GM23338 (cell line): ENCODE data around the gene F13A1. TPM values are rescaled to one million over a fixed set of nuclear protein-coding genes. Genes with fewer than 3 reads are reported as not detected.

ENCODE experiments used
- ATAC-seq: fragments of 200-7000 bp; cut with Tn5 transposase; 3 replicates; pipeline ENCODE4 v1.9.1; 2020
- DNase-seq: peaks from one replicate; pipeline ENCODE4 v3.0.0-alpha.2; 2015; ENCODE audit warnings: low spot score
- H2AFZ ChIP-seq: fragments of 200-600 bp; sonication (generic); 2 replicates; pipeline ENCODE4 v1.8.0; 2016; ENCODE audit warnings: antibody characterized with exemption, mild to moderate bottlenecking, moderate library complexity
- H3F3A ChIP-seq: fragments of 200-600 bp; sonication (generic); replicated peaks from 2 replicates; pipeline ENCODE4 v1.8.0; 2017; ENCODE audit warnings: antibody characterized with exemption, mixed run types, low read depth
- H3K27ac ChIP-seq: fragments of 200-600 bp; sonication (generic); 2 replicates; pipeline ENCODE4 v1.6.1; 2016; ENCODE audit warnings: low read depth
- H3K27me3 ChIP-seq: fragments of 200-600 bp; sonication (generic); 2 replicates; pipeline ENCODE4 v1.8.0; 2016; ENCODE audit warnings: mild to moderate bottlenecking, mixed run types, moderate library complexity; ENCODE audit not compliant: insufficient read depth
- H3K36me3 ChIP-seq: fragments of 200-600 bp; sonication (generic); 2 replicates; pipeline ENCODE4 v1.8.0; 2016; ENCODE audit warnings: mild to moderate bottlenecking; ENCODE audit not compliant: insufficient read depth
- H3K4me1 ChIP-seq: fragments of 200-600 bp; sonication (generic); 2 replicates; pipeline ENCODE4 v1.8.0; 2016; ENCODE audit warnings: mild to moderate bottlenecking, moderate library complexity; ENCODE audit not compliant: insufficient read depth
- H3K4me2 ChIP-seq: fragments of 200-600 bp; sonication (generic); 2 replicates; pipeline ENCODE4 v1.7.1; 2017; ENCODE audit warnings: mixed run types
- H3K4me3 ChIP-seq: fragments of 200-600 bp; sonication (generic); 2 replicates; pipeline ENCODE4 v1.6.1; 2016; ENCODE audit warnings: mixed run types
- H3K79me2 ChIP-seq: fragments of 200-600 bp; sonication (generic); replicated peaks from 2 replicates; pipeline ENCODE4 v1.8.0; 2017; ENCODE audit warnings: mild to moderate bottlenecking; ENCODE audit not compliant: insufficient read depth
- H3K9me2 ChIP-seq: fragments of 200-600 bp; sonication (generic); 2 replicates; pipeline ENCODE4 v1.8.0; 2017; ENCODE audit not compliant: insufficient read depth
- H4K20me1 ChIP-seq: fragments of 200-600 bp; sonication (generic); replicated peaks from 2 replicates; pipeline ENCODE4 v1.8.0; 2017; ENCODE audit warnings: mild to moderate bottlenecking; ENCODE audit not compliant: insufficient read depth
- H3K27ac Mint-ChIP-seq: 2 replicates; pipeline ENCODE4 v1.8.0; 2020; ENCODE audit warnings: inconsistent platforms, mild to moderate bottlenecking, moderate library complexity, mixed read lengths
- H3K27me3 Mint-ChIP-seq: 3 replicates; pipeline ENCODE4 v1.8.0; 2022; ENCODE audit warnings: low read depth, mild to moderate bottlenecking, moderate library complexity, mixed read lengths, inconsistent platforms; ENCODE audit not compliant: insufficient read depth, poor library complexity
- H3K36me3 Mint-ChIP-seq: 3 replicates; pipeline ENCODE4 v1.8.0; 2021; ENCODE audit warnings: low read depth, mild to moderate bottlenecking, inconsistent platforms, moderate library complexity, mixed read lengths
- H3K4me1 Mint-ChIP-seq: 3 replicates; pipeline ENCODE4 v1.8.0; 2020; ENCODE audit warnings: mild to moderate bottlenecking, inconsistent platforms, mixed read lengths
- H3K4me3 Mint-ChIP-seq: 3 replicates; pipeline ENCODE4 v1.8.0; 2021; ENCODE audit warnings: moderate library complexity, mild to moderate bottlenecking, inconsistent platforms, mixed read lengths
- H3K9me3 Mint-ChIP-seq: 3 replicates; pipeline ENCODE4 v1.8.0; 2020; ENCODE audit warnings: moderate library complexity, mild to moderate bottlenecking, inconsistent platforms, mixed read lengths
- JUNB ChIP-seq: IDR thresholded peaks from one replicate; pipeline ENCODE4 v1.6.1; 2016; ENCODE audit warnings: antibody characterized with exemption; ENCODE audit not compliant: unreplicated experiment
- NANOG ChIP-seq: IDR thresholded peaks from 2 replicates; pipeline ENCODE4 v1.6.1; 2016; ENCODE audit warnings: antibody characterized with exemption, borderline replicate concordance
- POLR2AphosphoS5 ChIP-seq: IDR thresholded peaks from 2 replicates; pipeline ENCODE4 v1.6.1; 2016; ENCODE audit warnings: antibody characterized with exemption, low read depth
- REST ChIP-seq: IDR thresholded peaks from one replicate; pipeline ENCODE4 v1.6.1; 2018; ENCODE audit warnings: antibody characterized with exemption; ENCODE audit not compliant: unreplicated experiment
- STAT1 ChIP-seq: IDR thresholded peaks from one replicate; pipeline ENCODE4 v1.6.1; 2016; ENCODE audit warnings: antibody characterized with exemption; ENCODE audit not compliant: unreplicated experiment
- ZNF331 ChIP-seq: fragments of 250-450 bp; sonication (Bioruptor Pico); IDR thresholded peaks from 2 replicates; pipeline ENCODE4 v1.5.0; 2020; ENCODE audit warnings: low read depth, mild to moderate bottlenecking, moderate library complexity
- polyA plus RNA-seq: library from polyadenylated mRNA; unstranded; fragments of >200 nt; fragmentation: Nextera tagmentation; extraction: Ambion mirVana; gene quantifications from 2 replicates; pipeline ENCODE4 v1.2.1, GENCODE V29; 2016
- total RNA-seq: library from RNA; depleted of rRNA; stranded (reverse); fragments of >200 nt; shearing (Covaris generic); gene quantifications from 2 replicates; pipeline ENCODE4 v1.2.3, GENCODE V29; 2014
- TF ChIP-seq, protein P1 (sequence below), 2 experiments: fragments of 200-600 bp in 1 of 2; sonication (generic) in 1 of 2; conservative IDR thresholded peaks; 2 replicates each; pipeline versions ENCODE4 v1.5.1 to v1.6.1; 2016 to 2017; ENCODE audit warnings: antibody characterized with exemption in 2 of 2, low read depth in 2 of 2, mild to moderate bottlenecking in 2 of 2, moderate library complexity in 1 of 2

Gene F13A1
- total and polyA plus RNA-seq, 2 experiments from 2014 or later: 0.31 to 0.32 TPM

- no peak for TF ChIP-seq NANOG
- TF ChIP-seq JUNB: no peak
- TF ChIP-seq POLR2AphosphoS5: no peak
These were observed 139.8 kb downstream of the F13A1 start (continued) for GRCh38 chr6:6180684-6181083.

- Histone ChIP-seq H3K4me3 (no peak overlapping the region), H2AFZ (no peak overlapping the region), H3K4me1 (no peaks in the 10 kb centered on the region), H3K4me2 (no peak overlapping the region), H3K9me2 (no peaks in the 10 kb centered on the region), H3K27me3 (no peaks in the 10 kb centered on the region), H4K20me1 (no peaks in the 10 kb centered on the region), H3K79me2 (no peaks in the 10 kb centered on the region), H3K36me3 (no peaks in the 10 kb centered on the region), H3F3A (no peaks in the 10 kb centered on the region), H3K27ac (no peak overlapping the region)
- DNase-seq: peak; percentile 5
- Mint-ChIP-seq H3K4me1 (peaks cover 6% of the 10 kb centered on the region; the same call in 2 of the 3 replicates), H3K27me3 (no peaks in the 10 kb centered on the region), H3K36me3 (no peaks in the 10 kb centered on the region), H3K27ac (no peak overlapping the region), H3K4me3 (no peak overlapping the region), H3K9me3 (no peaks in the 10 kb centered on the region)
- no peak; the same call in 2 of the 3 replicates for ATAC-seq
- TF ChIP-seq, protein P1, sequence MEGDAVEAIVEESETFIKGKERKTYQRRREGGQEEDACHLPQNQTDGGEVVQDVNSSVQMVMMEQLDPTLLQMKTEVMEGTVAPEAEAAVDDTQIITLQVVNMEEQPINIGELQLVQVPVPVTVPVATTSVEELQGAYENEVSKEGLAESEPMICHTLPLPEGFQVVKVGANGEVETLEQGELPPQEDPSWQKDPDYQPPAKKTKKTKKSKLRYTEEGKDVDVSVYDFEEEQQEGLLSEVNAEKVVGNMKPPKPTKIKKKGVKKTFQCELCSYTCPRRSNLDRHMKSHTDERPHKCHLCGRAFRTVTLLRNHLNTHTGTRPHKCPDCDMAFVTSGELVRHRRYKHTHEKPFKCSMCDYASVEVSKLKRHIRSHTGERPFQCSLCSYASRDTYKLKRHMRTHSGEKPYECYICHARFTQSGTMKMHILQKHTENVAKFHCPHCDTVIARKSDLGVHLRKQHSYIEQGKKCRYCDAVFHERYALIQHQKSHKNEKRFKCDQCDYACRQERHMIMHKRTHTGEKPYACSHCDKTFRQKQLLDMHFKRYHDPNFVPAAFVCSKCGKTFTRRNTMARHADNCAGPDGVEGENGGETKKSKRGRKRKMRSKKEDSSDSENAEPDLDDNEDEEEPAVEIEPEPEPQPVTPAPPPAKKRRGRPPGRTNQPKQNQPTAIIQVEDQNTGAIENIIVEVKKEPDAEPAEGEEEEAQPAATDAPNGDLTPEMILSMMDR (conservative IDR thresholded peaks at IDR 0.05; ENCODE audit: low read depth in 2 of 2): peak in 1 of 2 experiments; percentile 16; a peak in 1 of 4 replicates
- TF ChIP-seq NANOG: no peak
These were observed 140.4 kb downstream of the F13A1 start for GRCh38 chr6:6179858-6180623.

GRCh38 chr6:6178795-6179194 is 141.7 kb downstream of the F13A1 start:
- no peak overlapping the region for H3K27ac Mint-ChIP-seq
- no peak overlapping the region for H3K4me3 ChIP-seq
- no peaks in the 10 kb centered on the region for H4K20me1 ChIP-seq
- TF ChIP-seq ZNF331 (CRISPR knock-in tag) (no peak), NANOG (no peak), POLR2AphosphoS5 (no peak), REST (no peak), STAT1 (no peak)
- TF ChIP-seq, protein P1 (conservative IDR thresholded peaks at IDR 0.05; ENCODE audit: low read depth in 2 of 2): no peak

More at GRCh38 chr6:6178795-6179194, 141.7 kb downstream of the F13A1 start:
- H3F3A ChIP-seq: no peaks in the 10 kb centered on the region
- Mint-ChIP-seq H3K4me3 (no peak overlapping the region), H3K4me1 (peaks cover 6% of the 10 kb centered on the region; the same call in 2 of the 3 replicates), H3K27me3 (no peaks in the 10 kb centered on the region), H3K9me3 (no peaks in the 10 kb centered on the region), H3K36me3 (no peaks in the 10 kb centered on the region)
- no peak overlapping the region for H3K27ac ChIP-seq
- no peak overlapping the region for H3K4me2 ChIP-seq
- H3K4me1 ChIP-seq: no peaks in the 10 kb centered on the region
- H2AFZ ChIP-seq: no peak overlapping the region
- no peaks in the 10 kb centered on the region for H3K36me3 ChIP-seq
- H3K27me3 ChIP-seq: no peaks in the 10 kb centered on the region
- no peak for DNase-seq
- H3K9me2 ChIP-seq: no peaks in the 10 kb centered on the region
- no peak for ATAC-seq
- no peaks in the 10 kb centered on the region for H3K79me2 ChIP-seq
